ENCODE measurements around the gene GZMM.

Gene GZMM

DNA sequence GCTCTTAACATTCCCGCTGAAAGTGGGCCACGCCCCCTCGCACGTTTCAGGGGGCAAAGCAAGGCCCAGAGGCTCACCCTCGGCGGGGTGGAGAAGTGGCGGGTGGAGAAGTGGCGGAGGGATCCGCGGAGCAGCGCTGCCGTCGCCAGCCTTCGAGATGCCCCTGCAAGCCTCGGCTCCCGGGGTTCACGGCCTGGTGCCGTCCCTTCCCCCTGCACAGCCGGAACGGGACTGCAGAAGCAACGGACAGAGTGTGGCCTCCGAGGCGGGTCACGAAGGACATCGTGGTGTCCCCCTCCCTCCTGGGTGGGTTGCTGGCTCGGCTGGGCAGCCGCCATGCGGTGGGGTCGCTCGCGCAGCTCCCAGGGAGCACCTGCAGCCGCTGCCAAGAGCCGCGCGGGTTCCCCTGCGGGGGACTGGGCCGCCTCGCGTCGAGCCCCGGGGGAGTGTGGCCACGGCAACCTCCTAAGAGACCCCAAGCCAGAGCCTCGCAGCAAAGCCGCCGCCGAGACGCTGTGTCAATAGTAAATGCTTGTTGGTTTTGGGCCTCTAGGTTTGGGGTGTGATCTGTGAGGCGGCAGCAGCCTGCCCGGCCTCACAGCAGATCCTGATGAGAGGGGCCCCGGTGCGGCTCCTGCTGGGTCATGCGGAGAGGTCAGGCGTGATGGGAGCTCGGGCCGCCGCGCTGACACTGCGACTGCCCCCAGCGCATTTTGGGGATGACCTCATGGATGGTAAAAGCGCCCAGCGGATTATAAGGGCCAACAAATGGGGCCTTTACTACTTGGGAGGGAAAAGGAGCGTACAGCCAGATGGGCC lies 31.1 kb upstream of the GZMM start:
- DNase-seq (ENCODE audit: low read depth in 2 of 2) = no peak

DNA sequence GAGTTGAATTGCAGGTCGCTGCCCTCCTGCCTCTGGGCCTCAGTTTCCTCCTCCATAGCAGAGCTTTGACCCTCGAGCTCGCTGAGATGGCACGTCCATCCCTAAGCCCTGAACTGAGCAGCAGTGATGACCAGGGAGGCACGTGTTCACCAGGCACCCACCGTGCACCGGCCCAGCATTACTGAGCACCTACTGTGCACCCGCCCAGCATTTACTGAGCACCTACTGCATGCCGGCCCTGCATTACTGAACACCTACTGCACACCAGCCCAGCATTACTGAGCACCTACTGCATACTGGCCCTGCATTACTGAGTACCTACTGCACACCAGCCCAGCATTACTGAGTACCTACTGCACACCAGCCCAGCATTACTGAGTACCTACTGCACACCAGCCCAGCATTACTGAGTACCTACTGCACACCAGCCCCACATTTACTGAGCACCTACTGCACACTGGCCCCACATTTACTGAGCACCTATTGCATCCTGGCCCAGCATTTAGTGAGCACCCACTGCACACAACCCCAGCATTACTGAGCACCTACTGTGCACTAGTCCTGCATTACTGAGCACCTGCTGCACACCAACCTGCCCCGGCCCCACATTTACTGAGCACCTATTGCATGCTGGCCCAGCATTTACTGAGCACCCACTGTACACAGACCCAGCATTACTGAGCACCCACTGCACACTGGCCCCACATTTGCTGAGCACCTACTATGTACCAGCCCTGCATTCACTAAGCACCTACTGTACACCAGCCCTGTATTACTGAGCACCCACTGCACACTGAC lies 30.3 kb upstream of the GZMM start:
- DNase-seq (ENCODE audit: low read depth in 2 of 2) = no peak

DNA sequence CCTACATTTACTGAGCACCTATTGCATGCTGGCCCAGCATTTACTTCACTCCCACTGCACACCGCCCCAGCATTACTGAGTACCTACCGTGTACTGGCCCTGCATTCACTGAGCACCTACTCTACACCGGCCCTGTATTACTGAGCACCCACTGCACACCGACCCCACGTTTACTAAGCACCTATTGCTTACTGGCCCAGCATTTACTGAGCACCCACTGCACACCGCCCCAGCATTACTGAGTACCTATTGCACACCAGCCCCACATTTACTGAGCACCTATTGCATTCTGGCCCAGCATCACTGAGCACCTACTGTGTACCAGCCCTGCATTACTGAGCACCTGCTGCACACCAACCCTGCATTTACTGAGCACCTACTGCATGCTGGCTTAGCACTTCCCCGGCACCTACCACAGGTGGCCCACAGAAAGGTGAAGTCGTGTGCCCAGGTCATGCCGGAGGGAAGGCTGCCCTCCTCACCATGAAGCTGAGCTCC lies 29.6 kb upstream of the GZMM start:
- no peak for DNase-seq (ENCODE audit: low read depth in 2 of 2)

DNA sequence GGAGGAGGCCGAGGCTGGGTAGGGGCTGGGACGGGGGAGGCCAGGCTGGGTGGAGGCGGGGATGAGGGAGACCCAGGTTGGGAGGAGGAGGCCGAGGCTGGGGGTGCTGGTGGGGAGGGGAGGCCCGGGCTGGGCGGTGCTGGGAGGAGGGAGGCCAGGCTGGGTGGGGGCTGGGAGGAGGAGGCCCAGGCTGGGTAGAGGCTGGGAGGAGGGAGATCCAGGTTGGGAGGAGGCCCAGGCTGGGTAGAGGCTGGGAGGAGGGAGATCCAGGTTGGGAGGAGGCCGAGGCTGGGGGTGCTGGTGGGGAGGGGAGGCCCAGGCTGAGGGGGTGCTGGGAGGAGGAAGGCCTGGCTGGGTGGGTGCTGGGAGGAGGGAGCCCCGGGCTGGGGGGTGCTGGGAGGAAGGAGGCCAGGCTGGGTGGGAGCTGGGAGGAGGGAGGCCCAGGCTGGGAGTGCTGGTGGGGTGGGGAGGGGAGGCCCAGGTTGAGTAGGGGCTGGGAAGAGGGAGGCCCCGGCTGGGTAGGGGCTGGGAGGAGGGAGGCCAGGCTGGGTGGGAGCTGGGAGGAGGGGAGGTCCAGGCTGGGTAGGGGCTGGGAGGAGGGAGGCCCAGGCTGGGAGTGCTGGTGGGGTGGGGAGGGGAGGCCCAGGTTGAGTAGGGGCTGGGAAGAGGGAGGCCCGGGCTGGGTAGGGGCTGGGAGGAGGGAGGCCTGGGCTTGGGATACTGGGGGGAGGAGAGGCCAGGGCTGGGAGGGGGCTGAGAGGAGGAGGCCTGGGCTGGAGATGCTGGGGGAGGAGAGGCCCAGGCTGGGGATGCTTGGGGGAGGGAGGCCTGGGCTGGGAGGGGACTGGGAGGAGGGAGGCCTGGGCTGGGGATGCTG lies 25.9 kb upstream of the GZMM start:
- DNase-seq (ENCODE audit: low read depth in 2 of 2) = peak; percentile 96 to 97

DNA sequence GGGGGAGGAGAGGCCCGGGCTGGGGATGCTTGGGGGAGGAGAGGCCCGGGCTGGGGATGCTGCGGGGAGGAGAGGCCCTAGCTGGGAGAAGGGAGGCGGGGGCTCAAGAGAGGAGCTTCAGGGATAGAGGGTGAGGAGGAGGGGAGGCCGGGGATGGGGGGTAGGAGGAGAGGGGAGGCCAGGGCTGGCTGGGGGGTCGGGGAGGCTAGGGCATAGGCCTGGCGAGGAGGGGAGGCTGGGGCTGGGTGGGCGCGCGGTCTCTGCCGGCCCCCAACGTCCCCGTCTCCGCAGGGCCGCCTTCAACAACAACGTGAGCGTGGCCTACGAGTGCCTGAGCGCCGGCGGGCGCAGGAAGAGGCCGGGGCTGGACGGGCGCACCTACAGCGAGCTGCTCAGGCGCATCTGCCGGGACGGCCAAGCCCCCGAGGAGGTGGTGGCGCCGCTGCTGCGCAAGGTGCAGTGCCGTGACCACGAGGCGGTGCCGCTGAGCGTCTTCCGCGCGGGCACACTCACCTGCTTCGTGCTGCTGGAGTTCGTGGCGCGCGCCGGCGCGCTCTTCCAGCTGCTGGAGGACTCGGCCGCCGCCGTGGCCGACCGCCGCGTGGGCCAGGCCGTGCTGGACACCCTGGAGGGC lies 25.1 kb upstream of the GZMM start:
- DNase-seq (ENCODE audit: low read depth in 2 of 2) = no peak

DNA sequence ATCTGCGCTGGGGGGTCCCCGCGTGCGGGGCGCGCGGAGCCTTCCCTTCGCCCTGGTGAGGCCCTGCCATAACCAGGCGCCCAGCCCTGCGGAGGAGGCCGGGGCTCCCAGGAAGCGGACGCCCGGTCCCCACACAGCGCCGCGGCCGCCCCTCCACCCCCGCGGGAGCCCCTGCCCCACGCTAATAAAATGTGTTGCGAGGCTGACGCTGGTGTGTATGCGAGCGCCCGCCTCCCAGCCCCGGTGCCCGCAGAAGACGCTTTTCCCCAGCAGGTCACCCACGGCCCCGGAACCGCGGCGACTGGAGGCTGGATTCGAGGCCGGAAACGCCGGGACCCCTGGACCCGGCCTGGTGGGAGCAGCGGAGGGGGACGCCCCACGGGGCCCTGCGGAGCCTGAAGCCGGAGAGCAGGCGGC lies 24.4 kb upstream of the GZMM start:
- no peak for DNase-seq (ENCODE audit: low read depth in 2 of 2)

DNA sequence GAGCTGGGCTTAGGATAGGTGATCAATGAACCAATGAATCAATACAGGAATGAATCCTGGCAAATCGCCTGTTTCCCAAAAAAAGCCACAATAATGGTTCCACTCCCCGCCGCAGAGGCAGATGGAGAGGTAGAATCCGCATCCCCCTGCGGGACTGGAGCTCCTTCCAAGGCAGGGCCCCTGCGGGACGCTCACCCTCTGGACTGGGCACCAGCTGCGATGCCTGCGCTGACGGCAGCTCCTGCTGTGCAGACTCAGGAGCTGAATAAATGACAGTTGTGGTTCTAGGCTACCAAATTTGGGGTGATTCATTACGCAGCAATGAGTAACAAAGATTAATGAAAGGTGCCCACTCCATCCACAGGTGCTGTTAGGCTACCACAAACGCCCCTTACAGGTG lies 21.1 kb upstream of the GZMM start:
- DNase-seq (ENCODE audit: low read depth in 2 of 2) = no peak

DNA sequence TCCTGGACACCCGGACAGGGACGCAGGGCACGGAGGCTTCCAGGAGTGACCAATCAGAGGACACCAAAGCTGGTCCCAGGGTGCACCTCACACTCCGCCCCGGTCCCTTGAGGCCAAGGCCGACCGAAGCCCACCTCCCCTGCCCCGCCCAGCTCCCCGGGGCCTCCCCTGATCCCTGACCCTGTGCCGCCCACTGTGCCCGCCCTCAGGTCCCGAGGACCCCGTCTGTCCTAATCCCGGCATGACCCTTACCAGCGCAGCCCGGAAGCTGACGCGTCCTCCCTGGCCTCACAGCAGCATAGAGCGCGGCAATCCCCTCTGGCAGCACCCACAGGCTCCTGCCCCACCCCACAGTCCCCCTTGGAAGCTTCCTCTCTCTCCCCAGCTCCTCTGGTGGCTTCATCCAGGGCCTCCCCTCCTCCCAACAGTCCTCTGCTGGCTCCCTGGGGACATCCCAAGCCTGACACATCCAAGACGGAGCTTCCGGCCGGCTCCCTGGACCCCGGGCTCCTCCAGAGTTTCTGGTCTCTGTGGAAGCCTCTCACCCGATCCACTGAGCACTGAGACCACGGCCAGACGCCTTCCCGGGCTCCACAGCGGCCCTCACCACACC lies 19.7 kb upstream of the GZMM start:
- DNase-seq (ENCODE audit: low read depth in 2 of 2) = no peak

DNA sequence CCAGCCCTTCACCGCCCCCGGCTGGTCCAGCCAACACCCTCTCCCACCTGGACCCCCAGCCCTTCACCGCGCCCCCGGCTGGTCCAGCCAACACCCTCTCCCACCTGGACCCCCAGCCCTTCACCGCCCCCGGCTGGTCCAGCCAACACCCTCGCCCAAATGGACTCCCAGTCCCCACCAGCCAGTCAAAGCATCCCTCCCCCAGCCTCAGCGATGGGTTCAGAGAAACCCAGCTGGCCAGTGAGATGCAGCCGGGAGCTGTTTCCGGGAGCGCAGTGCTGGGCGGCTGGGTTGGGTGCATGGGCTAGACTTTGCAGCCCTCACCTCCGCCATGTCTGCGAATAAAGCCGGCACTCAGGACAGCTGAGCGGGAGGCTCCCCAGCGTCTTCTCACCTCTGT lies 18.8 kb upstream of the GZMM start:
- no peak for DNase-seq (ENCODE audit: low read depth in 2 of 2)

DNA sequence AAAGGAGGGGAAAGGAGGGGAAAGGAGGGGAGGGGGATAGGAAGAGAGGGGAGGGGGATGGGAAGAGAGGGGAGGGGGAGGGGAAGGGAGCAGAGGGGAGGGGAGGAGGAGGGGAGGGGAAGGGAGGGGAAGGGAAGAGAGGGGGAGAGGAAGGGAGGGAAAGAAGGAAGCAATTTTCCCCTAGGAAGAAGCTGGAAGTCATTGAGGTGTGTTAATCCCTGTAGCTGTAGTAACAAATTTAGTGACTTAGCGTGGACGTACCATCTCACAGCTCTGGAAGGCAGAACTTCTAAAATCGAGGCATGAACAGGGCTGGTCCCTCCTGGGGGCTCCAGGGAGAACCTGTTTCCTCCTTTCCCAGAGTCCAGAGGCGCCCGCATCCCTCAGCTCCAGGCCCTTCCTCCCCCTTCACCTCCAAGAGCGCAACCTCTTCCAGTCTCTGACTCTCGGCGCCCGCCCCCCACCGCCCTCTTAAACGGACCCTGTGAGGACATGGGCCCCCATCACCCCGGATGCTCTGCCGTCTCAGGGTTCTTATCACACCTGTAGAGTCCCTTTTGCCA lies 17.9 kb upstream of the GZMM start:
- DNase-seq (ENCODE audit: low read depth in 2 of 2) = no peak

DNA sequence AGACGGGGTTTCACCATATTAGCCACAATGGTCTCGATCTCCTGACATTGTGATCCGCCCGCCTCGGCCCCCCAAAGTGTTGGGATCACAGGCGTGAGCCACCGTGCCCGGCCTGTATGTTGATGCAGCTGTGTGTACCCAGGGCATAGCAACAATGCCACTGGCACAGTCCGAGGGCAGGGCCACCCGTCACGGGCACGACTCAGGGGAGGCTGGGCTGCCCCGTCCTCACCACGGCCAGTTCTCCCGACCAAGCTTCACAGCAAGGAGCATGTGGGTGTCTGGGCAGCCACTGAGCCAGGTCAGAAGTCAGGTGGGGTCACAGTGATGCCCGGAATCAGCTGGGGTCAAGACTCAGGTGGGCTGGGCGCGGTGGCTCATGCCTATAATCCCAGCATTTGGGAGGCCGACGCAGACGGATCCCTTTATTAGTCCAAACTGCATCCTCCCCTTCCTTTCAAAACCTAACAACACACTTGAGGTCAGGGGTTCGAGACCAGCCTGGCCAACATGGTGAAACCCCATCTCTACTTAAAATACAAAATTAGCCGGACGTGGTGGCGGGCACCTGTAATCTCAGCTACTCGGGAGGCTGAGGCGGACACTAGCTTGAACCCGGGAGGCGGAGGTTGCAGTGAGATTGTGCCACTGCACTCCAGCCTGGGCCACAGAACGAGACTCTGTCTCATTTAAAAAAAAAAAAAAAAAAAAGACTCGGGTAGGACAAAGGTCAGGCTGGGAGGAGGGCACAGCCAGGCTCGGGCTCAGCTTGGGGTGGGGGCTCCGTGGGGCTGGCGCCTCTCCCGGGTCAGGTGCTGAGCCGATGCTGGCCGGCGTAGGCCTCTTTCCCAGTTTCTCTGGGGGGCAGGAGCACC lies 13.5 kb upstream of the GZMM start:
- DNase-seq (ENCODE audit: low read depth in 2 of 2) = no peak

DNA sequence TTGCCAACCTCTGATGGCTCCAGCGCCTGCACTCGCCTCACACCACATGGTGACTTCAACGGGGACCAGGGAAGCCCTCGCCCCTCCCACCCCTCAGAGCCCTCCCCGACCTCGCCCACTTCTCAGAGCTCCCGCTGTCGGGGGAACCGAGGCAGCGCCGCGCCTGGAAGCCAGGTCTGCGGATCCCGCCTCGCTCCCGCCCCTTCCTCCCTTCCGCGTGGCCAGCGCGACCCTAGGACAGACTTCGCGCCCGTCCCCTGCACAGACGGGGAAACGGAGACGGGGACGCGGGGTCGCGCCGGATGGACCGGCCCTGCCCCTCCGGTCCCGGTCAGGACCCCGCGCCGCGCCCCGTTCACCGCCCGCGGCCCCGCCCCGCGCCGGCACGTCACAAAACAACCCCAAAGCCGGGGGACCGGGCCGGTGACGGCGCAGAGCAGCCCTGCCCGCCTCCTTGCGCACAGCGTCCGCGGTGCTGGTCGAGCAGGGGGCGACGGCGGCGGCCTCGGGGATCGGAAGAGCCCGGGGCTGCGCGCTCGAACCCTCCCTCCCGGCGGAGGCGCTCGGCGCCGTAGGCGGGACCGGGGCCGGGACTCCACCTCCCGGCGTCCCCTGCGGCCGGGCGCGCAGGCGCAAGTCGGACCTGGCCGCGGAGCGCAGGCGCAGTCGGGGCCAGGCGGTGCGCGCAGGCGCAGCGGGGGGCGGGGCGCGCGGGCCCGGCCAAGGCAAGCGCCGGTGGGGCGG lies 12.7 kb upstream of the GZMM start:
- peak; percentile 58 to 66 for DNase-seq (ENCODE audit: low read depth in 2 of 2)

DNA sequence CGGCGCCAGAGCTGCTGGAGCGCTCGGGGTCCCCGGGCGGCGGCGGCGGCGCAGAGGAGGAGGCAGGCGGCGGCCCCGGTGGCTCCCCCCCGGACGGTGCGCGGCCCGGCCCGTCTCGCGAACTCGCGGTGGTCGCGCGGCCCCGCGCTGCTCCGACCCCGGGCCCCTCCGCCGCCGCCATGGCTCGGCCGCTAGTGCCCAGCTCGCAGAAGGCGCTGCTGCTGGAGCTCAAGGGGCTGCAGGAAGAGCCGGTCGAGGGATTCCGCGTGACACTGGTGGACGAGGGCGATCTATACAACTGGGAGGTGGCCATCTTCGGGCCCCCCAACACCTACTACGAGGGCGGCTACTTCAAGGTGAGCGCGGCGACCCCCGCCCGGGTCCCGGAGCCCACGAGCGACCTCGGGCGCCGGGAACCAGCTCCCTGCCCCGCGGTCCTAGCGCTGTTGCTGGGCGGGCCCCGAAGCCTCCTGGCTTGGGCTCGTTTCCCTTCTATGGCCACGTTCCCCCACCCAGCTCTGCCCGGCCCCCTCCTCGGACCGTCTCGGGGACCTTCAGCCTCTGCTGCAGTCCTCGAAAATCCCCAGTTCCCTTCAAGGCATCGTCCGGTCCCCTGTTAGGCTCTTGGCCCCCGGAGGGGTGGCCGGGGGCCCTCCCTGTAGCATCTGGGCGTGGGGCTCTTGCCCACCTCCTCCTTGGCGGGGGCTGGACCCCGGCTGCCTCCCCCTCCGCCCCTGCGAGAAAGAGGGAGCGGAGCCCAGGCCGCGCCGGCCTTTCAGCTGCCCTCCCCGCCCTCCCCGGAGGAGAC lies 11.9 kb upstream of the GZMM start, which contains the start of gene CDC34:
Gene CDC34, plus strand, starts transcription at position 8 of the 808 bp plus-strand sequence. Its CDS starts 172 bp downstream, at position 180.
- DNase-seq (ENCODE audit: low read depth in 2 of 2) = no peak

DNA sequence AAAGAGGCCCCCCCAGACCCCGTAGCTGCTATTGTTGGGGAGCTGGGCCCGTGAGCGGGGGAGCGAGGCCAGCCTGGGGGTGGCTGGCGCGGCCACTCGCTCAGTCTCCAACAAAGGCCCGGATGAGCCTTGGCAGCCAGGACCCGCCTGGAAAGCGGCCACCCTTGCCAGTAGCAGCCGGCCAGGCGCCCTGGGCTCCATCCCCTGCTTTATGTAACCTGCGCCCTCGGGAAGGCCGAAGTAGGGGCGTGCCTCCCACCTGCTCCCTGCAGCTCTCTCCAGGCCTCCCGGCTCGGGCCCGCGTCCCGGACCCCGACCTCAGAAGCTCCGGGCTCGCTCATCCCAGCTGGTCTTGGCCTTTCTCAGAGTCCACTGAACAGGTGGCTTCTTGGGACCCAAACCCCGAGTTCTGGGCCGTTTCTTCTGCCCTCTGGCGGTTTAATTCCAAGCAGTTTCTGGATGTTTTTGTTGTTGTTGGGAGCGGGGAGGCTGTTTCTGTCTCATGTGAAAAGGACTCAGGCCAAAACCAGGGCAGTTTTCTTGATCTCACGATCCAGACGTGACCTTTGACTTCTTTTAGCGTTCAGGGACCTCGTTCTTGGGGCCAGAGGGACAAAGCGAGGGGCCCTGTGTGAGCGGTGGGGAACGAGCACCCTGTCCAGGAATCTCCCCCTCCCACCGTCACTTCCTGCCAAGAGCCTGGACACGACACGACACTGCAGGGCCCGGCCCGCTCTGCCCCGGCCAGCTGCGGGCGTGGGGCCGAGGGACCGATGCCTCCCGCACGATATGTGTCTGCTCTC lies 11.1 kb upstream of the GZMM start:
- peak; percentile 24 to 30 for DNase-seq (ENCODE audit: low read depth in 2 of 2)

DNA sequence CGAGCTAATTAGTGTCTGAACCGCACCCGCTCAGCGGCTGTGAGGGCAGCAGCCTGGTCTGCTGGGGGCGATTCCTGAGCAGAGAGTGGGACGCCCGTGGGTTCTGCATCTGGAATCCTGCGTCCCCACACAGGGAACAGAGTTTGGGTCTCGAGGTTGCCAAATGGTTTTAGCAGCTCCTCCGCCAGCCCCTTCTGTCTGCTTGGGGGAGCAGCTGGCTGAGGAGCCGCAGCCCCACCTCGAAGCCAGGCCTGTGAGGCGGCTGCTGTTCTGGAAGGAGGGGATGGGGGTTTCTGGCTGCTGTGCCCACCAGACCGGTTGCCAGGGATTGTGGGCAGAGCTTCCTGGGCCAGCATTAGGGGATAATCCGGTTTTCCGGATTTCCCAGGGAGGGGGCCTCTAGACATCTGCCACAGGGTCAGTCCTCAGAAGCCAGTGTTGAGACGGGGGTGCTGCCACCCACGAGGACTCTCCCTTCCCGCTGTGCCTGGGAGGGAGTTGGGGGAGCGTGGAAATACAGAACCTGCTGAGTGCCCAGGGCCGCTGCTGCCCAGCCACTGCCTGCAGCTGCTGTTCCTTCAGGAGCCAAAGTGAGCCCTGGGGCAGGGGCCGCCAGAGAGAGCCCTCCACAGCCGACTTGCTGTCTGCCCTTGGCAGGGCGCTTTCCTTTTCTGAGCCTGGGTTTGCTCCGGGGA lies 10.3 kb upstream of the GZMM start:
- DNase-seq (ENCODE audit: low read depth in 2 of 2) = no peak

DNA sequence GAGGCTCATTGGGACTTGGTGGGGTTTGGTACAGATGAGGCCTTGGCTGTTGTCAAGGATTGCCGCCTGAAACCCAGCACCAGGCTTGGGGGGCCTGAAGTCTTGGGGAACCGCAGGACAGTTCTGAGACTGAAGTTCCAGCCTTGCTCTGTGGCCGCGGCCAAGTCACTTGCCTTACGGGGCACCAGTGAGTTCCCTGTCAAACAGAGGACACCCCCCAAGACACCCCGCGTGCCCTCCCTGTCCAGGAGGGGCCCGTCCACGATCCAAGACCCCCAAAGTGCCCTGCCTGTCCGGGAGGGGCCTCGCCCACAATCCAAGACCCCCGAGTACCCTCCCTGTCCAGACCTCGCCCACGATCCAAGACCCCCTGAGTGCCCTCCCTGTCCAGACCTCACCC lies 9.8 kb upstream of the GZMM start:
- no peak for DNase-seq (ENCODE audit: low read depth in 2 of 2)
